Suprapubic skin (tissue), 3 donors: ENCODE data around the gene ERI3.

Experiments used
- CTCF ChIP-seq, 2 donors: fragments of 200-600 bp in 1 of 2; fragments of 450-650 bp in 1 of 2; sonication (generic) in 1 of 2; IDR thresholded peaks; one replicate each; pipeline ENCODE4 v1.5.1; 2016 to 2019; ENCODE audit warnings: antibody characterized with exemption in 2 of 2, mild to moderate bottlenecking in 1 of 2, moderate library complexity in 1 of 2
- EP300 ChIP-seq: sonication (generic); formaldehyde crosslinking; IDR thresholded peaks from one replicate; pipeline ENCODE4 v1.6.1; 2017; ENCODE audit warnings: antibody characterized with exemption
- POLR2A ChIP-seq, 2 donors: fragments of 450-650 bp; IDR thresholded peaks; one replicate each; pipeline ENCODE4 v1.6.1; 2017; ENCODE audit warnings: antibody characterized with exemption in 2 of 2, mild to moderate bottlenecking in 2 of 2, moderate library complexity in 2 of 2

- TF ChIP-seq CTCF (IDR thresholded peaks at IDR 0.05) (no peak), POLR2A (IDR thresholded peaks at IDR 0.05) (no peak), EP300 (no peak)
Measured at GRCh38 chr1:44332505-44332904, 22.6 kb downstream of the ERI3 start.
